Right lobe of liver (tissue), 4 donors: ENCODE data around the gene INS.

Experiments
- CTCF ChIP-seq, 4 donors: fragments of 200-600 bp in 3 of 4; fragments of 450-650 bp in 1 of 4; IDR thresholded peaks; one replicate each; pipeline versions ENCODE4 v1.5.1 to v1.8.0; 2016 to 2022; ENCODE audit warnings: antibody characterized with exemption in 4 of 4, mild to moderate bottlenecking in 2 of 4
- POLR2A ChIP-seq: fragments of 450-650 bp; IDR thresholded peaks from one replicate; pipeline ENCODE4 v1.6.1; 2017; ENCODE audit warnings: antibody characterized with exemption, mild to moderate bottlenecking
- donor health status: DM: no; HTN: no; CAD: no.
- donor health status: DM: no; HTN: no; CAD: no.
- donor health status: DM: no; HTN: yes; CAD: no.

GRCh38 chr11:2165571-2165970 lies 4.6 kb upstream of the INS start:
- TF ChIP-seq CTCF (IDR thresholded peaks at IDR 0.05) (no peak), POLR2A (no peak)
